Measurements from ENCODE around the gene GCM1. TPM values are rescaled to one million over a fixed set of nuclear protein-coding genes. Genes with fewer than 3 reads are reported as not detected.

GCM1 gene
- total RNA-seq, 1 donor from 2014 or later = 0.29 TPM

DNA sequence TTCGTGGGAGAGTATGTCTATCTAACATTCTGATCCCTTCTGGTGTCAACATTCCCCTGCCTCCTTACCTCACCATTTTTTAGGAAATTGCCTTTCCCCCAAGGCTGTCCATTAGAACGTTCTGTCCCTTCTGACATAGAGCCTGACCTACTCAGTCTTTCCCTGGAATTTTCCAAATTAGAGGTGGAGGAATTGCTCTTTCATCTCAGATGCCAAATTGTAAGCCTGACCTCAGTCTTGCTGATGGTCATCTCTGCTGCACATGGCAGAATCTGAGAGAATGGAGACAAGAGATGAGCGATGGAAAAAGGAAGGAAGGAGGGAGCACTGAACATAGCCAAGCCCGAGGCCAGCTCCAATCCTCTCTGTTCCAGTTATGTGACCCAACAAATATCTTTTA, 5.4 kb upstream of the GCM1 start:
- ChIA-PET POLR2A (no interaction called here), CTCF (no interaction called here)
- Mint-ChIP-seq H3K9me3 (no peaks in the 10 kb centered on the region), H3K27me3 (no peaks in the 10 kb centered on the region), H3K27ac (no peak overlapping the region), H3K36me3 (ENCODE audit: low read depth) (no peaks in the 10 kb centered on the region), H3K4me3 (no peak overlapping the region), H3K4me1 (no peaks in the 10 kb centered on the region)
- ATAC-seq (ENCODE audit: low read depth) (no peak), DNase-seq (no peak)
- TF ChIP-seq, protein P1, sequence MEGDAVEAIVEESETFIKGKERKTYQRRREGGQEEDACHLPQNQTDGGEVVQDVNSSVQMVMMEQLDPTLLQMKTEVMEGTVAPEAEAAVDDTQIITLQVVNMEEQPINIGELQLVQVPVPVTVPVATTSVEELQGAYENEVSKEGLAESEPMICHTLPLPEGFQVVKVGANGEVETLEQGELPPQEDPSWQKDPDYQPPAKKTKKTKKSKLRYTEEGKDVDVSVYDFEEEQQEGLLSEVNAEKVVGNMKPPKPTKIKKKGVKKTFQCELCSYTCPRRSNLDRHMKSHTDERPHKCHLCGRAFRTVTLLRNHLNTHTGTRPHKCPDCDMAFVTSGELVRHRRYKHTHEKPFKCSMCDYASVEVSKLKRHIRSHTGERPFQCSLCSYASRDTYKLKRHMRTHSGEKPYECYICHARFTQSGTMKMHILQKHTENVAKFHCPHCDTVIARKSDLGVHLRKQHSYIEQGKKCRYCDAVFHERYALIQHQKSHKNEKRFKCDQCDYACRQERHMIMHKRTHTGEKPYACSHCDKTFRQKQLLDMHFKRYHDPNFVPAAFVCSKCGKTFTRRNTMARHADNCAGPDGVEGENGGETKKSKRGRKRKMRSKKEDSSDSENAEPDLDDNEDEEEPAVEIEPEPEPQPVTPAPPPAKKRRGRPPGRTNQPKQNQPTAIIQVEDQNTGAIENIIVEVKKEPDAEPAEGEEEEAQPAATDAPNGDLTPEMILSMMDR (IDR thresholded peaks at IDR 0.05) = no peak
- intact Hi-C loops (cut with micrococcal nuclease) = no loop called here

DNA sequence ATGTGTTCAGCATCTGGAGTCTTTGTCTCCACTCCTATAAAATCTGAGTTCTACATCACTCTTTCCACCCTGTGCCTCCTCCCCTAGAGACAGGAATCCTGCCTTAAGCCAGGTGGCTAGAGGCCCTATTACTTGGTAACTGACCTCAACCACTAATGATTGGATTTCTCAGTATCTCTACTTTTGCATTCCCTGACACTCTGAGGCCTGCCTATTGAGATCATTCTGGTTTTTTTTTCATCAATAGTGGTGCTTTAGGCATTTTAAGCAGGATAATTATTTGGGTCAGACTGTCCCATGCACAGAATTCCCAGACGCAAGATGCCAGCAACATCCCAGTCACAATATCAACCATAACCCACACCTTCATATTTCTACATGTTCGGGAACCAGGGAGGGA, 3.9 kb upstream of the GCM1 start:
- CTCF ChIA-PET = interaction anchor here (1.3 to 2.0 kb wide), 2 partner anchors 332 to 340 kb away, joined by 3 to 6 read pairs; no protein-coding TSS in a partner anchor
- DNase-seq = no peak
- intact Hi-C loops (cut with micrococcal nuclease) = no loop called here
- Mint-ChIP-seq H3K4me1 (no peaks in the 10 kb centered on the region), H3K27me3 (no peaks in the 10 kb centered on the region), H3K9me3 (no peaks in the 10 kb centered on the region), H3K27ac (no peak overlapping the region), H3K36me3 (ENCODE audit: low read depth) (no peaks in the 10 kb centered on the region), H3K4me3 (no peak overlapping the region)
- no peak for ATAC-seq (ENCODE audit: low read depth)
- POLR2A ChIA-PET = no interaction called here
- TF ChIP-seq, protein P1 (IDR thresholded peaks at IDR 0.05) = no peak

- ATAC-seq (ENCODE audit: low read depth) (no peak), DNase-seq (no peak)
- H3K4me1 Mint-ChIP-seq = no peaks in the 10 kb centered on the region
- no peak overlapping the region for H3K4me3 Mint-ChIP-seq
- no peak overlapping the region for H3K27ac Mint-ChIP-seq
- POLR2A ChIA-PET = no interaction called here
- CTCF ChIA-PET = interaction anchor here (1.3 to 2.0 kb wide), 2 partner anchors 333 to 341 kb away, joined by 3 to 6 read pairs; no protein-coding TSS in a partner anchor
- TF ChIP-seq, protein P1 (IDR thresholded peaks at IDR 0.05) = no peak
- intact Hi-C loops (cut with micrococcal nuclease) = no loop called here
- no peaks in the 10 kb centered on the region for H3K27me3 Mint-ChIP-seq
- H3K9me3 Mint-ChIP-seq = no peaks in the 10 kb centered on the region
- H3K36me3 Mint-ChIP-seq (ENCODE audit: low read depth) = no peaks in the 10 kb centered on the region
Observed at GRCh38 chr6:53151676-53152075, 3.0 kb upstream of the GCM1 start.

DNA sequence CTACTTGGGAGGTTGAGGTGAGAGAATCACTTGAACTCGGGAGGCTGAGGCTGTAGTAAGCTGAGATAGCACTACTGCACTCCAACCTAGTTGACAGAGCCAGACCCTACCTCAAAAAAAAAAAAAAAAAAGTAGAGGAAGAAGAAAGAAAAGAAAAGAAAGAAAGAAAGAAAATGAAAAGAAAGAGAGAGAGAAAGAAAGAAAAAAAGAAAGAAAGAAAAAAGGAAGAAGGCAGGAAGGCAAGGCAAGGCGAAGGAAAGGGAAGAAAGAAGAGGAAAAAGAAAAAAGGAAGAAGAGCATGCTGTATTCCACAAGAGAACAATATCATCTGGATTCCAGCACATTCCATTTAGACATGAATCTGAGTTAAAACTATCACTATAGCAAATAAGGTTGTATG, 3.8 kb downstream of the GCM1 start:
- Mint-ChIP-seq H3K27me3 (peaks cover 2% of the 10 kb centered on the region), H3K4me1 (no peaks in the 10 kb centered on the region), H3K9me3 (peaks cover 7% of the 10 kb centered on the region), H3K27ac (no peak overlapping the region), H3K4me3 (no peak overlapping the region), H3K36me3 (ENCODE audit: low read depth) (peaks cover 5% of the 10 kb centered on the region)
- DNase-seq = no peak
- no peak for ATAC-seq (ENCODE audit: low read depth)
- ChIA-PET CTCF (no interaction called here), POLR2A (no interaction called here)
- TF ChIP-seq, protein P1 (IDR thresholded peaks at IDR 0.05) = no peak
- intact Hi-C loops (cut with micrococcal nuclease) = no loop called here

- intact Hi-C loops (cut with micrococcal nuclease) = no loop called here
- TF ChIP-seq, protein P1 (IDR thresholded peaks at IDR 0.05) = no peak
- Mint-ChIP-seq H3K4me3 (no peak overlapping the region), H3K27me3 (peaks cover 2% of the 10 kb centered on the region), H3K4me1 (no peaks in the 10 kb centered on the region), H3K36me3 (ENCODE audit: low read depth) (peaks cover 5% of the 10 kb centered on the region), H3K27ac (no peak overlapping the region), H3K9me3 (peaks cover 7% of the 10 kb centered on the region)
- no peak for DNase-seq
- POLR2A ChIA-PET = no interaction called here
- no peak for ATAC-seq (ENCODE audit: low read depth)
- CTCF ChIA-PET = no interaction called here
Observed at GRCh38 chr6:53143710-53144109, 4.9 kb downstream of the GCM1 start.
